RKO (cell line): ENCODE results near the gene NAA16.
"Not testable (repeated sequence)": the region's sequence is repeated elsewhere in the genome, so short reads cannot be mapped to it uniquely, and the experiment has no call there.

Source experiments
- DNase-seq: peaks from one replicate; pipeline ENCODE4 v3.0.0-alpha.2; 2016; ENCODE audit warnings: low spot score

Gene NAA16

DNA sequence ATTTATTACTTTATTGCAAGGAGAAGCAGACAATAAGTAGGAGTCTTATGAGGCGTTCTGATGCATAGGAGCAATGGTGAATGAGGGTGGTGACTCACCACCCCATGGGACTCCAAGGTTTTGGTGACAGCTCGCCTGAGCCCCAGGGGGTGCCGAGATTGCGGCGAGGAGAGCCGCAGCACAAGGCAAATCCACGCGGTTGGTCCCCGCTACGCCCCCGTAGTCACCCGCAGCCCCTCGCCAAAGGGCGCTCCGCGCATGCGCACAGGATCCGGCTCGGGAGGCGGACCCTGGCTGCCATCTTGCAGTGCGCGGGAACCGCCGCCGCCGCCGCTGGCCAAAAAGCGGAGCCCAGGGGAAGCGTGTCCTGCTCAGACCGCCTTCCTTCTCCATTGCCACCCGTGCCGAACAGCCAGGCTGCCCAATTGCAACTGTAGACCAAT lies at the start of gene NAA16:
Gene NAA16 (plus strand): TSS at position 305 of the 443 bp plus-strand sequence. CDS start 262 bp downstream, outside the sequence.
- peak; percentile 94 for DNase-seq

- DNase-seq: peak; percentile 89
These were observed 47.7 kb upstream of the NAA16 start, which contains the start of gene MTRF1 for GRCh38 chr13:41263261-41263971. Gene MTRF1, minus strand, starts transcription at chr13:41263576. Its CDS starts 2,669 bp downstream, at chr13:41260907.

- DNase-seq: no peak
These were observed 44.0 kb upstream of the NAA16 start for GRCh38 chr13:41267106-41267505.

GRCh38 chr13:41268764-41269163 lies 42.3 kb upstream of the NAA16 start:
- peak; percentile 52 for DNase-seq

DNA sequence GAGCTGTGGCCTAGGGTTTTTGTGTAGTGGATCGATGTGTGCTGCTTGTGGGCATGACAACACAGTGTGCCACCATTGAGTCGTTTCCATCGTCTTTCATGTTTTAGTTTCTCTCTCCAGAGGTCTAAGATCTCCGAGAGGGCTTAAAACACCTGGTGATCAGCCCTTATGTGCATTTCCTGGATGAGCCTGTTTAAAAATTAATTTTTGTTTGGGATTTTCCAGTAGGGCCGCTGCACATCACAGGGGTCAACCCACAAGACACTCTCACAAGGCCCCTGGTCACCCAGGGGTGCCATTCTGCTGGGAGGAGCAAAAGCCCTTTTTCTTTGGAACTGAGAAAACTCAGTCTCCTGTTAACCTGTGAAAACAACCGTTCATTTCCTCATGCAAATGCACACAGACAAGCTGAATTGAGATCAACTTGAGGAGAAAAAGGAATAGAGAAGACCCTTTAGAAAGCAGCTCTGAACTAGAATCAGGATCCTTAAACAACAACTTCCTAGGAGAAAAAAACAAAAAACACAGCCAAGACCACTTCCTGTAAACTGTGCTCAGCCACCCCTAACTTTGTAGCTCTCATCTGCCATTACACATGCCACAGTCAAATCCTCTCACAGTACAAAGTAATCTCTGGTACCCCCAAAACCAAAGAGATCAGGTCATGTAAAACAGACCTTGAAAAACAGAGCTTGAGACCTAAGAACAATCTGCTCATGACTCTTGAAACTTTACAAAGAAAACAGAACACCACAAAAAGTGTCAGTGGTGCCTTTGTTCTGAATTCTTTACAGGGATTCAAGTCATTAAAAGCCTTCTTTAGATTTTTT lies 39.4 kb upstream of the NAA16 start:
- no peak for DNase-seq

DNA sequence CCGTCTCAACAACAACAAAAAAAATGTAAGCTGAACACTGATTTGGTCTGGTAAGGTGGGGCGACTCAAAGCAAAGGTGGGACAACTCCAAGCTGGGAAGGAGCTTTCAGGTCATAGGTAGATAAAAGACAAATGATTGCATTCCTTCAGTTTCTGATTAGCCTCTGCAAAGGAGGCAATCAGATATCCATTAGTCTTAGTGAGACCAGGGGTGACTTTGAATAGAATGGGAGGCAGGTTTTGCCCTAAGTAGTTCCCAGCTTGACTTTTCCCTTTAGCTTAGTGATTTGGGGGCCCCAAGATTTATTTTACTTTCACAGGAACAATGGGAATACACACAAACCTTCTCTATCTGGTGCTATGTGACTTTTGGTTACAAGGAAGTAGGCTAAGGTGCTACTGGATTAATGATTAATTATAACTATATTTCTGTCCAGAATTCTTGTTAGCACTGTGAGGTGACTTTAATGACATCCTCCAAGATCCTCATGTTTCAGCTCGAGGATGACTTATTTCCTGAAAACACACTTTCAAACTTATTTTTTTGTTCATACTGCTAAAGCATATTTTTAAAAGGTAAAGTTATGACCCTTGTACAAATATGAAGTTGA lies 37.1 kb upstream of the NAA16 start:
- no peak for DNase-seq

DNA sequence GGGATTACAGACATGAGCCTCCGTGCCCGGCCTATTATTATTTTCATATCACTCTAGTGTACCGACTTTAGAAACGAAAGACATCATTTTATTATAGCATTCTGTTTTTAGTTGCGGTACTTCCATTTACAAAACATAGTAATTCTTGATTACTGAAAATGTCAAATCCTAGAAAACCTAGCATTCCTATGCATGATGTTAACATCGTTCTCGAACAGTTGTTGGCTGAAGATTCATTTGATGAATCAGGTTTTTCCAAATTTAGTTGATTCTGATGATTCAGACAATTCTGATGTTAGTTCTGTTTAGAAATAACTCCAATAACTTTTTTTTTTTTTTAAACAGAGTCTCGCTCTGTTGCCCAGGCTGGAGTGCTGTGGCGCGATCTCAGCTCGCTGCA lies 36.2 kb upstream of the NAA16 start:
- no peak for DNase-seq

DNA sequence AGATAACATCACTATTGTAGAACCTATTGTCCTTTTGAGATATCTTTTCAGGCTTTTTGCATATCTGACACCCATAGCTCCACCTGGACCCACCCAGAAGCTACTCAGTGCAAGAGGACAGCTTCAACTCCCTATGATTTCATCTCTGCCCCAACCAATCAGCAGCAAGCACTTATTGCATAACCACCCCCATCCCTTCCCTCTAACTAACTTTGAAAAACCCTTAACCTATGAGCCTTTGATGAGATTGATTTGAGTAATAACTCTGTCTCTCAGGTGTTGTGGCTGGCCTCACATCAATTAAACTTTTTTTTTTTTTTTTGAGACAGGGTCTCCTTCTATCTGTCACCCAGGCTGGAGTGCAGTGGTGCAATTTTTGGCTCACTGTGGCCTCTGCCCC lies 34.2 kb upstream of the NAA16 start:
- no peak for DNase-seq

GRCh38 chr13:41279156-41279555 lies 31.9 kb upstream of the NAA16 start:
- DNase-seq: not testable (repeated sequence)

GRCh38 chr13:41282129-41282571 lies 28.9 kb upstream of the NAA16 start:
- no peak for DNase-seq

DNA sequence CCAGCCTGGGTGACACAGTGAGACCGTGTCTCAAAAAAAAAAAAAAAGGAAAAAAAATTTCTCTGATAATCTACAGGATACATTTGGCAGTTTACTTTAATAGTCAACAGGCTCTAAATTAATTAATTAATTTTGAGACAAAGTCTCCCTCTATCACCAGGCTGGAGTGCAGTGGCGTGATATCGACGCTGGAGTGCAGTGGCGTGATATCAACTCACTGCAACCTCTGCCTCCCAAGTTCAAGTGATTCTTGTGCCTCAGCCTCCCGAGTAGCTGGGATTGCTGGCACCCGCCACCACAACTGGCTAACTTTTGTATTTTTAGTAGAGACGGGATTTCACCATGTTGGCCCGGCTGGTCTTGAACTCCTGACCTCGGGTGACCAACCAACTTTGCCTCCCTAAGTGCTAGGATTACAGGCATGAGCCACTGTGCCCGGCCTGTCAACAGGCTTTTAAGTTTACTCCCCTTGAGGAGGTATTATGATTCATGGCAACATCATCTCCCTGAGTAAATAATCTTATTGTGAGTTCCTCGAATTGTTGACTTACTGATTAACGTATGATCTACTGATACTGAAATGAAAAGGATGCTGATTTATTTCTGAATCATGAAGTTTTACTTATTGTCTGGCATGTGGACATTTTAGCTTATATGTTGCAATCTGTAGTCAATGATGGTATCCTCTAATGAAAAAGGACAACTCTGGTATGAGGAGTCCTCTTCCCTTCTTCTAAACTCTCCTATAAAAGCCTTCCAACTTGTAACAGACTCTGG lies 26.4 kb upstream of the NAA16 start:
- peak; percentile 94 for DNase-seq

DNA sequence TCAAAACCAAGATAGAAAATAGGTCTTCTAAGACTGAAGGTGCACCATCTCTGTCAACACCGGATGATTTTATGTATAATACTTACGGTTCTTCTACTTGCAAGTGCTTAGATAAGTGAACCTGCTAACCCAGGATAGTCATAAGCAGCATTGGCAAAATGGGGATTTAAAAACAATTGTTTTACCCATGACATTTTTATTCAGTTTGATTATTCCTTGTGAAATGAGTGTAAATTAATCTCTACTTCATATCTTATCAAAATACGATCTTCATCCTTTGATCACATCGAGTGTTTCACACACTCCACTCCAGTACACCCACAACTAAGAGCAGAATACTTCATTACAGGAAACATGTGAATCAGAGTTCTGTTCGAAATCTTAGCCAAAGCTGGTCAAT lies 24.7 kb upstream of the NAA16 start:
- no peak for DNase-seq

- DNase-seq: no peak
These were observed 21.6 kb upstream of the NAA16 start for GRCh38 chr13:41289463-41289881.

GRCh38 chr13:41291246-41291645 lies 19.8 kb upstream of the NAA16 start:
- DNase-seq: no peak

- DNase-seq: no peak
These were observed 17.8 kb upstream of the NAA16 start for GRCh38 chr13:41293272-41293671.

- DNase-seq: no peak
These were observed 16.2 kb upstream of the NAA16 start for GRCh38 chr13:41294914-41295313.

GRCh38 chr13:41295973-41296372 lies 15.1 kb upstream of the NAA16 start:
- no peak for DNase-seq

GRCh38 chr13:41296879-41297646 lies 14.0 kb upstream of the NAA16 start:
- DNase-seq: no peak

DNA sequence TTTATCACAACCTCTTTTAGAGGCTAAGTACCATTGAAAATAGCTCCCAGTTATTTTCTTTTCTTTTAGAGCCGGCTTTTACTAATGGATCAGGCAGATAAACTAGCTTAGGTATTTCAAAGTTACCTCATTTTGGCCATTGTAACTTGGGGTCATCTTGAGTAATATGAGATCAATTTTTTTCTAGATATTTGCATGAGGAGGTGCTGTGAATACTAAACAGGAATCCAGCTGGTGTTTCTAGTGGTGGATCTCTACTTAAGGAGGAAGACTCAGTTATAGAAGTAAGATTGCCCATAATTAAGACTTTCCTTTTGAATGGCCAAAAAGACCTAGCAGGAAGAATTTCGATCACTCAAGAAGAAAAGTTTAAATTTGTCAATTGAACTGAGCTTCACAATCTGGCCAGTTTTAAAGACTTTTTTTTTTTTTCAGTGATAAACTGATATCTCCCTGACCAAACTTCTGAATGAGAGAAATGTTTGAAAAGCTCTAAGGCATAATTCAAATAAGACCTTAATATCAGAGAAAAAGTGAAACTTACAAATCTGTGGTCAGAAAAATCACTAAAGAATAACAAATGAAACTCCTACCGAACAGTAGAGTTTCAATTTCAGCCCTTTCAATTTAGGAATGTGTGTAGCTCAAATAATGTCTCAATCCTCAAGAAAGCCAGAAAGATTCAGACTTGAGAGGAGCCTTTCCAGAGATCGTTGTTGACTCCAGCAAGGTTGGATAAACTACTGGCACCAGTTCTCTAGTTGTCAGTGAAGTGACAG lies 11.6 kb upstream of the NAA16 start:
- DNase-seq: no peak

- no peak for DNase-seq
These were observed 8.3 kb upstream of the NAA16 start for GRCh38 chr13:41302743-41303142.
